RWPE2 (cell line): ENCODE data around the gene ORMDL2.
A peak's percentile ranks its signal among the peaks of the same experiment; 100 is the strongest.
"Not testable (repeated sequence)": the region's sequence is repeated elsewhere in the genome, so short reads cannot be mapped to it uniquely, and the experiment has no call there.

Source experiments
- ATAC-seq: fragments of 200-7000 bp; cut with Tn5 transposase; 3 replicates; pipeline ENCODE4 v1.9.1; 2021; ENCODE audit warnings: low read depth
- DNase-seq: peaks from one replicate; pipeline ENCODE4 v3.0.0-alpha.2; 2020; ENCODE audit warnings: low spot score
- H3K27ac ChIP-seq: fragments of 450-650 bp; 2 replicates; pipeline ENCODE4 v1.5.1; 2017; ENCODE audit warnings: mild to moderate bottlenecking; ENCODE audit not compliant: poor library complexity, severe bottlenecking
- H3K27me3 ChIP-seq: fragments of 250-450 bp; sonication (Bioruptor Pico); 2 replicates; pipeline ENCODE4 v1.5.1; 2021; ENCODE audit warnings: mild to moderate bottlenecking, moderate library complexity; ENCODE audit not compliant: insufficient read depth, poor library complexity, severe bottlenecking
- H3K36me3 ChIP-seq: fragments of 250-450 bp; sonication (Bioruptor Pico); 2 replicates; pipeline ENCODE4 v1.5.1; 2020; ENCODE audit warnings: low read depth, mild to moderate bottlenecking, moderate library complexity
- H3K4me1 ChIP-seq: fragments of 250-450 bp; sonication (Bioruptor Pico); 2 replicates; pipeline ENCODE4 v1.5.1; 2021; ENCODE audit warnings: mild to moderate bottlenecking, moderate library complexity; ENCODE audit not compliant: insufficient read depth, poor library complexity, severe bottlenecking
- H3K4me3 ChIP-seq: fragments of 250-450 bp; sonication (Bioruptor Pico); 2 replicates; pipeline ENCODE4 v1.5.1; 2021; ENCODE audit warnings: mild to moderate bottlenecking, moderate library complexity; ENCODE audit not compliant: severe bottlenecking
- H3K9me3 ChIP-seq: fragments of 250-450 bp; sonication (Bioruptor Pico); 2 replicates; pipeline ENCODE4 v1.5.1; 2021; ENCODE audit warnings: mild to moderate bottlenecking, moderate library complexity; ENCODE audit not compliant: severe bottlenecking
- TF ChIP-seq, protein P1 (sequence below): fragments of 450-650 bp; IDR thresholded peaks from one replicate; pipeline ENCODE4 v1.5.1; 2017; ENCODE audit warnings: mild to moderate bottlenecking, moderate library complexity; ENCODE audit not compliant: poor library complexity, severe bottlenecking

Gene ORMDL2

DNA sequence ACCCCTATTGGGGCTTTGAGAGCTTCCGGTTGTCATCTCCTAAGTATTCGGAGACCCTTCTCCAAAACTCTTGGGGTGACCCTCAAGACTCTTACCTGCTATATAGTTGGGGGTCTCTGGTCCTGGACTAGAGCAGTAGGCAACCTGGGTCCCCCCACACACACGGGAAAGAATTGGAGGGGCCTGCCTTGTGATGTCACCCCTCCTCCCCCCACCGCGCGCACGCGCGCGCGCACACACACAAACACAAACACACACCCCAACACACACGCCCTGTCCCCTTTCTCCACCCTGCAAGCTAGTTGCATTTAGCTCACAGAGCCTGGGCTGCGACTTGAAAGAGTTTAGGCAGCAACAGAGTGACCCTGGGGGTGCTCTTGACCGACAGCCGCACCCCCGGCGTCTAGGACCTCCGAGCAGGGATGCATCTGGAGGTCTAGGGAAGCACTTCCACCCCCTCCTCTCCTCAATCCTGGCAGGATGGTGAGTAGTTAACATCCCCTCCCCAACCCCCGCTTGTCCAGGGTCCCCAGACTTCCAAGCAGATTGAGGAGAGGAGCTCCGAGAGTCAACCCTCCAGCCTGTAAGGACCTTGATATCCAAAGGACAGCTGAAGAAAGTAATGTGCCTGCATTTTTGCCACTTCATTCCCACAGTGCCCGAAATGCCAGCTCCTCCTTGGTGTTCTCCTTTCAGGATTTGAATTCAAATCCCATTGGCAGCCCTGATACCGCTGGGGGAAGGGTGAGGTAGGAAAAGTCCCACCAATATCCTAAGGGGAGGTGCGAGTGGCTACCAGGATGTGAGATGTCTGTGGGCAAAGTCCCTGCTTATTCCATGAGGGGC, 13.0 kb downstream of the ORMDL2 start:
- TF ChIP-seq, protein P1, sequence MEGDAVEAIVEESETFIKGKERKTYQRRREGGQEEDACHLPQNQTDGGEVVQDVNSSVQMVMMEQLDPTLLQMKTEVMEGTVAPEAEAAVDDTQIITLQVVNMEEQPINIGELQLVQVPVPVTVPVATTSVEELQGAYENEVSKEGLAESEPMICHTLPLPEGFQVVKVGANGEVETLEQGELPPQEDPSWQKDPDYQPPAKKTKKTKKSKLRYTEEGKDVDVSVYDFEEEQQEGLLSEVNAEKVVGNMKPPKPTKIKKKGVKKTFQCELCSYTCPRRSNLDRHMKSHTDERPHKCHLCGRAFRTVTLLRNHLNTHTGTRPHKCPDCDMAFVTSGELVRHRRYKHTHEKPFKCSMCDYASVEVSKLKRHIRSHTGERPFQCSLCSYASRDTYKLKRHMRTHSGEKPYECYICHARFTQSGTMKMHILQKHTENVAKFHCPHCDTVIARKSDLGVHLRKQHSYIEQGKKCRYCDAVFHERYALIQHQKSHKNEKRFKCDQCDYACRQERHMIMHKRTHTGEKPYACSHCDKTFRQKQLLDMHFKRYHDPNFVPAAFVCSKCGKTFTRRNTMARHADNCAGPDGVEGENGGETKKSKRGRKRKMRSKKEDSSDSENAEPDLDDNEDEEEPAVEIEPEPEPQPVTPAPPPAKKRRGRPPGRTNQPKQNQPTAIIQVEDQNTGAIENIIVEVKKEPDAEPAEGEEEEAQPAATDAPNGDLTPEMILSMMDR = no peak
- peaks cover 4% of the 10 kb centered on the region for H3K4me1 ChIP-seq
- peak overlapping the region; percentile 75 for H3K27ac ChIP-seq
- H3K9me3 ChIP-seq = no peaks in the 10 kb centered on the region
- peaks cover 13% of the 10 kb centered on the region for H3K36me3 ChIP-seq
- no peaks in the 10 kb centered on the region for H3K27me3 ChIP-seq
- no peak for ATAC-seq
- peak overlapping the region; percentile 56 for H3K4me3 ChIP-seq
- no peak for DNase-seq

DNA sequence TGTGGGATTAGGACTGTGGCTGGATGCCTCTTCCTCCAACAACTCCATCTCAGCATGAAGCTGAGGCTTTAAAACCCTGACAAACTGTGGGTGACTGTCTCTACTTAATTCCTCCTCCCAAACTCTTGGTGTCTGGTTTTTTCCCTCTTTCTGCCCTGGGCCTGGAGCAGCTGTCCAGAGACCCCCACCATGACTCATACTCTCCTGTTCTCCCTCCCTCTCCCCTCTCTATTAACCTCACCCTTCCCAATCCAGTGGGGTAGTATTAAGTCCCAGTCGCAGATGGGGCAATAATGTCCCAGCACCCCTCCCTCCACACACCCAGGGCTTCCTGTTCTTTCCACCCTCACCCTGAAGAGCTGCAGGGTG, 13.6 kb downstream of the ORMDL2 start:
- Histone ChIP-seq H3K27ac (peak overlapping the region; percentile 75), H3K36me3 (peaks cover 13% of the 10 kb centered on the region), H3K27me3 (no peaks in the 10 kb centered on the region), H3K4me1 (peaks cover 4% of the 10 kb centered on the region), H3K4me3 (peak overlapping the region; percentile 56), H3K9me3 (no peaks in the 10 kb centered on the region)
- no peak for ATAC-seq
- TF ChIP-seq, protein P1 = no peak
- no peak for DNase-seq

DNA sequence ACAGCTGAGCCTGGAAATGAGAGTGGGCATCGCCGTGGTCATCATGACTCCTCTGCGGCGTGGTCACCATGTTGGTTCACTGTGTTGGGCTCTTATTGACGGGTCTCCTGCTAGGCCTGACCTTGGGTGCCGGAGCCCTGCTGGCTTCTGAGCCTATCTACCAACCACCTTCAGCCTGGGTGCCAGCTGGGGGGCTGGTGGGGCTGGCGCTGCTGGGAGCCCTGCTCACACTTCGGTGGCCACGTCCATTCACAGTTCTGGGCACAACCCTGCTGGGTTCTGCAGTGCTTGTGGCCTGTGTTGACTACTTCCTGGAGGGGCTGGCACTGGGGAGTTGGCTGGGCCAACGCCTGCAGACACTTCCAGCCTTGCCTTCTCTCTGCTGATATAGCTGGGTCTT, 15.2 kb downstream of the ORMDL2 start:
- Histone ChIP-seq H3K27ac (no peak overlapping the region), H3K27me3 (no peaks in the 10 kb centered on the region), H3K9me3 (no peaks in the 10 kb centered on the region), H3K4me3 (no peak overlapping the region), H3K36me3 (peaks cover 3% of the 10 kb centered on the region), H3K4me1 (peaks cover 4% of the 10 kb centered on the region)
- ATAC-seq = no peak
- TF ChIP-seq, protein P1 = no peak
- no peak for DNase-seq

DNA sequence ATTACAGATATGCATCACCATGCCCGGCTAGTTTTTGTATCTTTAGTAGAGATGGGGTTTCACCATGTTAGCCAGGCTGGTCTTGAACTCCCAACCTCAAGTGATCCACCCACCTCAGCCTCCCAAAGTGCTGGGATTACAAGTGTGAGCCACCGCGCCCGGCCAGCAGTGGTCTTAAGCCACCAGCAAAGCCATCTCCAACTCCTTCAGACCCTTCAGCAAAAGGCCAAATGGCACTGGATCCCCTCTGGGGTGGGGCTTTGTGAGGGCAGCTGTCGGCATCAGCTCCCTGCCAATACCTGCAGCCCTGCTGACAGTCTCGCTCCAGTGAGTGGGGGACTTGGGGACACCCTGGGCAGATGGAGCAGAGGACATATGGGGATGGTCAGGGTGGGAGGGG, 16.6 kb downstream of the ORMDL2 start:
- not testable (repeated sequence) for H3K27ac ChIP-seq, H3K36me3 ChIP-seq, H3K27me3 ChIP-seq, H3K4me1 ChIP-seq, DNase-seq, H3K4me3 ChIP-seq, ATAC-seq, H3K9me3 ChIP-seq

DNA sequence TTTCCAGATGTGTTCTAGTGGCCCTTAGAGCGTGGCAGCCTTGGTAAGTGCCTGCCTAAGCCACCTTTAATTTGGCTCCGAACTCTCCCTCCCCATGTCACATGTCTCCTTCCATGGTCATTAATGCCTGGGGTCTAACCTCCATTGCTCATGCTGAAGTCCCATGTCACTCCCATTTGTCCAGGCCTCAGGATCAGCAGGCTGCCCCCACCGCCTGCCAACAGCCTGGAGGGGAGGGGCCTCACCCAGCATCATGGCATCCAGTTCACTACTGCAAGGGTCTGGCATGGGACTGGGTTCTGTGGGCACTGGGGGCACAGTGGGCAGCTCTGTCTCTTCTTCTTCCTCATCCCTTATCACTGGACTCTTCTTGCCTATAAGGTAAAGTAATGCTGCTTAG, 20.5 kb downstream of the ORMDL2 start:
- H3K27me3 ChIP-seq = no peaks in the 10 kb centered on the region
- ATAC-seq (no peak), DNase-seq (no peak)
- no peak overlapping the region for H3K4me3 ChIP-seq
- H3K4me1 ChIP-seq = no peaks in the 10 kb centered on the region
- TF ChIP-seq, protein P1 = no peak
- no peaks in the 10 kb centered on the region for H3K36me3 ChIP-seq
- no peak overlapping the region for H3K27ac ChIP-seq
- no peaks in the 10 kb centered on the region for H3K9me3 ChIP-seq
